Measurements from ENCODE around the gene TEAD1.
"Not testable (repeated sequence)": the region's sequence is repeated elsewhere in the genome, so short reads cannot be mapped to it uniquely, and the experiment has no call there.

Gene TEAD1

DNA sequence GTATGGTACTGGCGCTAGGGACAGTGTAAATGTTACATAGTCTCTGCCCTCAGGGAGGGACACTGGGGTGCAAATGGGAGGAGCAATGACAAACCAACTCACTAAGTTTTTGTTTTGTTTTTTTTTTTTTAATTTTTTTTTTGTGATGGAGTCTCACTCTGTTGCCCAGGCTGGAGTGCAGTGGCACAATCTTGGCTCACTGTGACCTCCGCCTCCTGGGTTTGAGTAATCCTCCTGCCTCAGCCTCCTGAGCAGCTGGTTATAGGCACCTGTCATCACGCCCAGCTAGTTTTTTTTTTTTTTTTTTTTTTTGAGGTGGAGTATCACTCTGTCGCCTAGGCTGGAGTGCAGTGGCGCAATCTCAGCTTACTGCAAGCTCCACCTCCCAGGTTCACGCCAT is 83.9 kb downstream of the TEAD1 start:
- in situ Hi-C loops (cut with MboI; ENCODE audit: low sequenced_read_pairs), result not testable (repeated sequence)

DNA sequence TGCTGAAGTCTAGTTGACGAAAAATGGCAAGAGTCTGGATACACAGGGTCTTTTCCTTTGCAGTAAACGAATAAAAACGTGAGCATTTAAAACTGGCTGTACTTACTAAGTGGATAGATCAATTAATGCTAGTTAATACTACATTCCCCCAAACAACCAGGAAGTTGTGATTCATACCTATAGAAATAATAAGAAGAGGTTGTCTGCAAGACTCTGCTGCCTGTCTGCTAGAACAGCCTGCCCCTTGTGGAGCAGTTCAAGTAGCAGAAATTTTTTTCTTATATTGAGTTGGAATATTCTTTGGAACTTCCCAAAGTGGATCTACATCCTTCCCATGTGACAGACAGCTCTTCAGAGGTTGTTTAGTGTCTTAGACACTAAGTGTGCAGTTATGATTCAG is 86.8 kb downstream of the TEAD1 start:
- in situ Hi-C loops (cut with MboI; ENCODE audit: low sequenced_read_pairs), result no loop called here

DNA sequence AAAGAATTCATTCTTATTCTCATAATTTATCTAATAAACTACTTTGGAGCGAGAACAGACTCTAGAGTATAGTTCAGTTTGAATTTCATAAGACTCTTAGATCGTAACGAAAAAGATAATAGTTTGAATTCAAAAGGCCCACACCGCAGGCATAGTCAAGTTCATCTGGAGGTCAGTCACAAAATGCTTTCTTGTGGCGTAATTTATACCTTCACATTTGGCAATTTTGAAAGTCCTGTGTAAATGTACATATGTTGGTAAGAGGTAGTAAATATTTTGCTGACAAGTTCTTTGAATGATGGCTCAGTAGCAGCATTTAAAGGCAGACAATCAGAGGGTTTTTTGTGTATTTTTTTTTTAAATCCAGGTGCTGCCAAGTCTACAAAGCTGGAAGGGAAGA is 88.1 kb downstream of the TEAD1 start:
- in situ Hi-C loops (cut with MboI; ENCODE audit: low sequenced_read_pairs), result no loop called here

DNA sequence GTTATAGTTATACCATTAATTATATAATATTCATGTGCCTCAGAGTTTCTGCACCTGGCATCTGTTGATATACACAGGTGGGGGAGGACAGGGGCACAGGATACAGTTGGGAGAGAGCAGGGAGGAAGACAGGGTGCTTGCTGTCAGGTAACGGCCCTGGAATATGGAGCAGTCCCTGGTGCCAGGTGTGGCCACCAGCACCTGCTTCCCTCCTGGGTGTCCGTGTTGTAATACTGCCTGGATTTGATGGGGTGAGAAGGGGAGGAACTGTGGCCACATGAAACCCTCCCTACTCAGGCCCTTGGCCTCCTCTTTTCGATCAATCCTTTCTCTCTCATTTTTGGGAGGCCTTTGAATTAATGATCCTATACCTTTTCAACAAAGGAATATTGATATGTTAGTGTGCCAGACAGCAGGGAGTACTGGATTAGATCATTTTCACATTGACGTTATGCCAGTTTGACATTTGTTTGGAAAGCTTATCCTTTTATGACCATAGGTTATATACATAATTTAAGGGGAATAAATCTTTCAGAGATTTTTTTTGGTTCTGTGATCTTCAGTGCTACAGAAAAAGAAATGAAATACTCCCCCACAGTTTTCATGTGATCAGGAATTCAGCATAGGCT is 88.6 kb downstream of the TEAD1 start:
- in situ Hi-C loops (cut with MboI; ENCODE audit: low sequenced_read_pairs), result no loop called here

DNA sequence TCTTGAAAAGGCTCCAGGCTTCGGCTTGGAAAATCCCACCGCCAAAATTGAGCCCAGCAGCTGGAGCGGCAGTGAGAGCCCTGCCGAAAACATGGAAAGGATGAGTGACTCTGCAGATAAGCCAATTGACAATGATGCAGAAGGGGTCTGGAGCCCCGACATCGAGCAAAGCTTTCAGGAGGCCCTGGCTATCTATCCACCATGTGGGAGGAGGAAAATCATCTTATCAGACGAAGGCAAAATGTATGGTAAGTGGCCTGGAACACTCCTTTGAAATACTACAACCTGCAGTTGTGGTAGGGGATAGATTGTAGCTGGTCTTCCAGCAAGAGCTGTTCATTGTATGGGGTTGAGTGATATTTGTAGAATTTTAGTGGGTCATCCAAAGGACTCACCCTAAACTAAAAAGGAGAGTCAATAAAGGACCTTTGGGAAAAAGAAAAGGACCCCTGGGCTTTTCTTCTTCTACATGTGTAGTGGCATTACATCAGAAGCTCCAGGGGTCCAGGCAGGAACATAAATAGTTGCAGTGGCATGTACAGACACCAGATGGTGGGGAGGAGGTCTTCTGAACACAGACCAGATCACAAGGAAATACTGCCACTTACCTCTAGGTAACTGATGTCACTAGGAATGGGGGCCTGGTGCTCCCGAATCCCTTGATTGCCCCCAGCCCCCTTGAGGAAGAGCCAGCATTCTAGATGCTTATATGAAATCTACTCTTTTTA is 90.1 kb downstream of the TEAD1 start:
- in situ Hi-C loops (cut with MboI; ENCODE audit: low sequenced_read_pairs), result no loop called here

DNA sequence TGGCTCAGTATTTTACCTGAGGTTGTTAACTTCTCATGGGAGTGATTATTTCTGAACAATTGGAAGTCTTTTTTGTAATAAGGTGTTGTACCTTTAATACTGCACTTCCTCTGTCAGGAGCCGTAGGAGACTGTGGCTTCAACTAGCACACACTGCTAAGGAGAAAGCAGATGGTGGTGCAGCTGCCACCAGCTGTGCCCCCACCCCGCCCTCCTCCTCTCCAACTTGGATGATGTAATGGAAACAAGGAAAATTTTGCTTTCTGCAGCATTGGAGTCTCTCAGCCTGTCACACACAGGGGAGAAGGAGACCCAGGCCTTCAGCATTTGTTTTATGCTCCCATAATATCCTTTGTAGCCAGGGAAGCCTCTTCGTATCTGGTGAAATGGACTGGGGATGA is 91.2 kb downstream of the TEAD1 start:
- in situ Hi-C loops (cut with MboI; ENCODE audit: low sequenced_read_pairs), result no loop called here

DNA sequence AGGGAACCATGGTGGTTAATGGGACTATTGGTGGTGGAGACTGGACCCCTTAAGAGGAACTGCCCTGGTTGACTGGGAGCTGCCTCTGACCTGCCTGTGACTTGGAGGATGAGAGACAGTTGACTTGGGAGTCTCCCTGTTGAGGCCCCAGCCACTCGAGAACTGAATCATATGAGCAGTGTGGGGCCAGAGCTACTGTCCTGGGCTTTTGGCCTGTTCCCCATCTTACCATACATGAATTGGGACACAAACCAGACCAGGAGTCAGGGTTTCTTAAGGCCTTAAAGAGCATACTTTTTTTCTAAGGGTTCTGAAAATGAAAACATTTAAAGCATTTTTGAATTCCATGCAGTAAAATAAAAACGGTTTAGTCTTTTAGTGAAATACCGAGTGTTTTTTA is 92.8 kb downstream of the TEAD1 start:
- in situ Hi-C loops (cut with MboI; ENCODE audit: low sequenced_read_pairs), result no loop called here

DNA sequence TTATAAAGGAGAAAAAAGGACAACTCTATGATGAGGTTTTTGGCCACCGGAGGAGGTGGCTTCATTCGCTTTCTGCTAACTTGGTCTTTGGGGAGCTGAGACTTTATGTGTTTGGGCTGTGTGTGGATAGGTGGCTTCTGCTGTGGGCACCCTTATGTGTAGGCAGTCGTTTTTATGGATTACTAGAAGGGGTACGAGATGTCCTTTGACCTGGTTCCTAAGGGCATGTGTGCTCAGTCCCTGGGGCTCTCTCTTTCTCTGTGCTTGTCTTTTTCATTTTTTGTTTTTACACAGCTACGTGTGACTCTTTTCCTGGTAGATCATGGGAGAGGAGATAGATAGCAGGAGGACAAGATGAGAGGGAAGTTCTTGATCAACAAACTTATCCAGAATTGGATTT is 93.4 kb downstream of the TEAD1 start:
- in situ Hi-C loops (cut with MboI; ENCODE audit: low sequenced_read_pairs), result no loop called here

DNA sequence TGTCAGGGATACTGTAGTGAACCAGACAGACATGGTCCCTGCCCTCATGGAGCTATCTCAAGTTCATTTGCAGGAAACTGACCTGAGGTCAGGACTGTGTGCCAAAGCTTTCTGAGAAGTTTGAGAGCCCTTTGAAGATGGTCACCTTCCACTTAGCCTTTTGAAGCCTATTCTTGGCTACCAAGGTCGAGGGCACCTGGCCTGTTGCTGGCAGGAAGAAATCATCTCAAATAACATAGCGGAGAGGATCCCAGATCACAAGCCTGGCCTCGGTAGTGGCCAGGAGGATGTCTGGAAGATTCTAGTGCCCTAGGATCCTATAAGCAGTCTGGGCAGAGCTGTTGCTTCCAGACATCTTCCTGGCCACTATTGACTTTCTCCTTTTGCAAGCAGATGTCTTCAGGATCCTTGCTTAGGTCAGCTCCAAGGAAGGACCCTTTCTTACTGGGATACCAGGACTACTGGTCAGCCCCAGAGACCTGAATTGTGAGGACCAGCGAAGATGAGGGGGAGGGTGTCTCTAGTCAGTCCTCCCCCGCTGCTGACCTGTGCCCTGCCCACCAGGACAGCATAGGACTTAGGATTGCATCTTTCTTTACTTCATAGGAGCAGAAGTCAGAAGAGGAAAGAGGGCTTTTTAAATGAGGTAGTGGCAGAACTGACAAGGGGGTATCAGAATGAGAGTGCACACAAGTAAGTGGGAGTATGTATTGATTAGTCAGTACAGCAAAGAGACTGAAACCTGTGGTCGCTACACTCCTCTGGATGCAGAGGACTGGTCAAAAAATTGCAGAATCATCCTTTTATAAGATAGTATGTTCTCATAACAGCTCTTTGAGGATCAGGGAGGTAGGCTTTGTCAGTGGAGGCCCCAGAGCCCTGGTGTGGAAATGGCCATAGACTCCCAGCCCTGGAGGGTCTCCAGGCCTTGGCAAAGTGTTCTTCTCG is 94.8 kb downstream of the TEAD1 start:
- in situ Hi-C loops (cut with MboI; ENCODE audit: low sequenced_read_pairs), result no loop called here

DNA sequence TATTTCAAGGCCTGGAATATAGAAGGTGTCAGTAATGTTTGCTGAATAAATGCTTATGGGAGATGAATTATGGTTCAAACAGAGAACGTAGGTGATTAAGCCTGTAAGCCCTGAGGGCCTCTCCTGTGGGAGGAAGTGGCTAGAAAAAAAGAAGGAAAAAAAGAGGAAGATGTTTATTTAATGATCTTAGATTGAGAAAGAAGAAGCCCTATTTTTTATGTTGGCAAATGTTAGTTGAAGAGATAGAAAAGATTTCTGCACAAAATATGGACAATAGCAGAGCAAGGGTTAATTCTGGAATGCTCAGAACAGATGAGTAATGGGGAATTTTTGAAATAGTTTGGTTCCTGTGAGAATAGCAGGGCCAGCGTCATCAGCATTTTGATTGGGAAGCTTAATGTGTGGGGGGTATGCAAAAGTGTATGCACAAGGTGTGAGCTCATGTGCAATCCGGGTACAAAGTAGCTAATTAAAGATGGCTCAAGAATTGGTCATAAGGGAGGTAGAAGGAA is 95.7 kb downstream of the TEAD1 start:
- in situ Hi-C loops (cut with MboI; ENCODE audit: low sequenced_read_pairs), result no loop called here

DNA sequence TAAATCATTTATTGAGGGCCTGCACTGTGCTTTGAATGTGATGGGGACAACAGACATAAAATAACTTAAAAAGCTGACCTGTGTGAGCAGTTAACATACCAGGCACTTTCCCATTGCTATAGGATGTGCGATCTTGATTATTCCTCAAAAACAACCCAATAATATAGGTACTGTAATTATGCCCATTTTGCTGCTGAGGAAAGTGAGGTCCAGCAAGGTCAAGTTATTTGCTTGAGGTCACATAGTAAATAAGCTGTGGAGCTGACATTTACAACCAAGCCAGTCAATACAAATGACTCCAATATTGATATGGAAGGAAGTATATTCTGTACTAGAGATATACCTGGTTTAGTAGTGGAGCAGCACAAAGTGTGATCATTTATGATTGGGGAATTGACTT is 96.2 kb downstream of the TEAD1 start:
- in situ Hi-C loops (cut with MboI; ENCODE audit: low sequenced_read_pairs), result no loop called here

DNA sequence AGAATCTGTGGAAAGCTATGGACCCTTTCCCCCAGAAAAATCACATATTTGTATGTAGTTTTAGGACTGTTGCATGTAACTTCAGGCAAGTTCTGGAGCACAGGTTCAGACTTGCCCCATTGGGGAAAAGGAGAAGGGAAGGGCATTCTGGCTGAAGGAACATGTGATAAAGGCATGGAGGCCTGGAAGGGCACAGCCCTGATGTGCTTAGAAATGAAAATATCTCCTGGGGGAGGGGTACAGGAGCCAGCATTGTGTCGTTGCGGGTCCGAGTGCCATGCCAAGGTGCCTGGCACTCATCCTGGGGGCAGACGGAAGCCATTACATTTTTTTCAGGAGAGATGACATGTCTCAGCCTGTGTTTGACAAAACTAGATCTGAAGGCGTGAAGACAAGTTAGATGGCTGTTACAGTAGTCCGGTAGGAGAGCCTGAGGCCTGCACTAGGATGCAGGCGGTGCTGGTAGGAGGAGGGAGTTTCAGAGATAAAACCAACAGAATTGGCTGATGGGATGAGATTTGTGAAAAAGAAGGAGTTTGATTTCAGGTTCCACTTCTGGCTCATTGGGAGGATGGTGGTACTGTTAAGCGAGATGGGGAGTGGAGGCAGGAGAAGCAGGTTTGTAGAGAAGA is 96.9 kb downstream of the TEAD1 start:
- in situ Hi-C loops (cut with MboI; ENCODE audit: low sequenced_read_pairs), result no loop called here

DNA sequence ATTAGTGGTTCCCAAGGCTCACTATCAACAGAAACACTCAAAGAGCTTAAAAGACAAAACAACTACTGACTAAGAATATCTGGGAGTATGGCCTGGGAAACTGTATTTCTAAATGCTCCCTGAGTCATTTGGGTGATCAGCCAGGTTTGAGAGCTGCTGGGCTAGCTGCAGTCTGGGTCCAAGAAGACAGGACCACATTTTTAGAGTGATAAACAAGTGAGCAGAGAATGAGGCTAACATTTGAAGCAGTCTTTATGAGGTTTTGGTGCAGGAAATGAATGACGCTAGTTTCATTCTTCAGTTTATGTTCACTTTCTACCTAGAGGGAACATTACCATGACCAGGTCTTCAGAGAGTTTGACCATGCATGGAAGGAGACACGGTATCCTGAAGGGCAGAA is 97.7 kb downstream of the TEAD1 start:
- in situ Hi-C loops (cut with MboI; ENCODE audit: low sequenced_read_pairs), result no loop called here

DNA sequence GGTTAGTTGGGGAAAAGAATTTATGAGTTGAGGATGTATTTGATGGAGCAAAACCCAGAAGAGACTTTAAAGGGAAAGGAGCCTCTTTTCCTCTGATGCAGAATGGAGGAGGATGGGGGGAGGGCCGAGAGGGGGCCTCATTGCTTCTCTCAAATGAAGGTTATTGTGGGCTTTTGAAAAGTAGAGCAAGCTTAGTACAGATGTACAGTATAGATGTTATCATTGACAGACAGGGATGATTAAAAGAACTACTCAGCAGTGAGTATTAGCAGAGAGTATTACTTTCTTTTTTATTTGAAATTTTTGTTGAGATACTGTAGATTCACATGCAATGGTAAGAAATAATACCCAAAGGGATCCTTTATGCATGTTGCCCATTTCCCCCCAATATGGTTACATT is 98.1 kb downstream of the TEAD1 start:
- in situ Hi-C loops (cut with MboI; ENCODE audit: low sequenced_read_pairs), result no loop called here

DNA sequence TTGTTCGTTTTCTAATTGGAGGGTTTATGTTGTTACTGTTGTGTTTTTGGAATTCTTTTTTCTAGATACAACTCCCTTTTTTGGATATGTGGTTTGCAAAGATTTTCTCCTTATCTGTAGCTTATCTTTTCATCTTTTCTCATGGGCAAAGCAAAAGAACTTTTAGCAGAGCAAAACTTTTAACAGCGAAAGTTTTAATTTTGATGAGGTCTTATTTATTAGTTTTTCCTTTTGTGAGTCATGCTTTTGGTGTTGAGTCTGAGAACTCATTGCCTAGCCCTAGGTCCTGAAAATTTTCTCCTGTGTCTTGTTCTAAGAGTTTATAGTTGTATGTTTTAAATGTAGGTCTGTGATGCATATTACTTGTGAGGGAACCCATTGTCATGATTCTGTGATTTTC is 99.4 kb downstream of the TEAD1 start:
- in situ Hi-C loops (cut with MboI; ENCODE audit: low sequenced_read_pairs), result no loop called here

DNA sequence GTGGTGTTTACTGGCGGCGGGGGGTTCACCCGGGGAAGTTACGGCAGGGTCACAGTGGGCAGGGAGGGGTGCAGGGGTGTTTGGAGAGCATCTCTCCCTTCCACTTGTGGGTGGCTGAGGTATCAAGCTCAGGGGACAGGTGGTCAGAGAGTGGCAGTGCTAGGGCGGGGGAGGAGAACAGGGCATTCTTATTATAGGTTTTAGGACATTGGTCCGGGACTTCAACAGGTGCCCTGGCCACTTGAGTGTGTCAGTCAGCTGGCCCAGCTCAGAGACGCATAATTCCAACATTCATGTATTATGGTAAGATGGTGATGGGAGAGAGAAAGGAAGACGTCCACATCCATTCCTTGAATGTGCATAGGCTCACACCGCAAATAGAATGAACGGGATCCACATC is 101.7 kb downstream of the TEAD1 start:
- in situ Hi-C loops (cut with MboI; ENCODE audit: low sequenced_read_pairs), result no loop called here

DNA sequence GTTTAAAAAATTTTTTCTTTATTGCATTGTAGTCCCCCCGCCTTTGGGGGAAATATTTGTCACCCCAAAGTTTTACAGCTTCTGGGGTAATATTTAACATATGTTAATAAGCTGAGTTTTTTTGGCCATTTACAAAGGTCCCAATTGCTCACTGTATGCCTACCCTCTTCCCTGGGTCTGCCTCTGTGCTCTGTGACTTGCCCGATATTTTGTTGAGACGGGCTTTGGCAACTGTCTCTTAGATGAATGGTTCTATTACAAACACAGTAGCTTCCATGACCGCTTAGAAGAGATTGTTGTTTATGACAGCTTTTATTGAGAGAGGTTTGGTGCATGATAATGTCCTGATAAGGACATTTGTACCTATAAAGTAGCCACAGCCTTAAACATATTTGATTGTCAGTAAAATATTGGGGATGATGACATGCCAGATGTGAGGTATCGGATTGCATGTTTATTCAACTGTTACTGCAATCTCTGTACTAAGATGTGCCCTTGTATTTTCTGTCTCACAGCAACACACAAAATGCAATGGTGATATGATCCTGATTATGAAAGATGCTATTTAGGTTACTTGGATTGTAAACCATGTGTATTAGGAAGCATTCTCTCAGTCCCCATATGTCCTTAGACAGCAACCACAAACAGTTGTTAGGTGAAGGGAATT is 103.1 kb downstream of the TEAD1 start:
- in situ Hi-C loops (cut with MboI; ENCODE audit: low sequenced_read_pairs), result no loop called here

DNA sequence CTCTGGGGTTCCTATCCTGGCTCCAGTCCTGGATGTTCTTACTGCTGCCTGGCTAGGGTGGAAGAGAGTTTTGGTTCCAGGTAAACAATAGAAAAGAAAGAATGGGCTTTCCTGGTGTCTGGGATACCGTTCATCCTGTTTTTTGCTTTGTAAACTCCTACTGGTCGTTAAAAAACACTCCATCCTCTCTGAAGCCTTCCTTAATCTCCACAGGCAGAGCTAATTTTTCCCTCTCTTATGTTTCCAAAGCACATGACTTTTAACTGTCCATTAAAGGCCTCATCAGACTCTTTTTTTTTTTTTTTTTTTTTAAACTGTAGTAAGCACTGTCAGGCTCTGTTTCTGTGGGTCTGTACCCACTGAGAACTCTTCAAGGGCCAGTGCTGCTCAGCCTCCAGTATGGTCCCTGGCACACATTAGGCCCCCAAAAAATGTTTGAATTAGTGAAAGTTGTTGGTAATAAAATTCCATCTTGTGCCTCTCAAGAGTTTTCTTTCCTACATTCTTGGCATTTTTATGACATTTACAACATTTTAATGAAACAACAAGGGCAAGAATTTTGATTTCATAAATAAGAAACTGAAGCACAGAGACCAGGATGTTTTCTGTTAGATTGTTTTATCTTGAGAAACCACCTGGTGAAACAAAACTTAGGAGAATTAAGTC is 104.2 kb downstream of the TEAD1 start:
- in situ Hi-C loops (cut with MboI; ENCODE audit: low sequenced_read_pairs), result no loop called here

DNA sequence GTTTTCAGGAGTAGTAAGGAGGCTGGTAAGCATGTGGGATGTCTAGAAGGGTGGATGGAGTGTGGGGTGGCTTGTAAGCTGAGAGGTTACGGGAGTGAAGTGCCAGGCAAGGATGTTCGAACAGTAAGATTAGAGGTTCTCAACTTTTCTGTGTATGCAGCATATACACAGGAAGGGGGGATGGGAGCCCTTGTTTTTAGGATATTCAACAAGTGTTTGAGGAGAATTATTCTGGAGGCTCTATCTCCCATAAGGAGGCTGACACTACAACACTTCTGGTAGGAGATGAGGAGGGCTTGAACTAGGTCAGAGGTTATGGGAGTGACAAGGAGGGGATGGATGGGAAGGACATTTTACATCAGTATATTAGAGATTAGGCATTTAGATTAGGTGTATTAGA is 109.5 kb downstream of the TEAD1 start:
- in situ Hi-C loops (cut with MboI; ENCODE audit: low sequenced_read_pairs), result no loop called here

DNA sequence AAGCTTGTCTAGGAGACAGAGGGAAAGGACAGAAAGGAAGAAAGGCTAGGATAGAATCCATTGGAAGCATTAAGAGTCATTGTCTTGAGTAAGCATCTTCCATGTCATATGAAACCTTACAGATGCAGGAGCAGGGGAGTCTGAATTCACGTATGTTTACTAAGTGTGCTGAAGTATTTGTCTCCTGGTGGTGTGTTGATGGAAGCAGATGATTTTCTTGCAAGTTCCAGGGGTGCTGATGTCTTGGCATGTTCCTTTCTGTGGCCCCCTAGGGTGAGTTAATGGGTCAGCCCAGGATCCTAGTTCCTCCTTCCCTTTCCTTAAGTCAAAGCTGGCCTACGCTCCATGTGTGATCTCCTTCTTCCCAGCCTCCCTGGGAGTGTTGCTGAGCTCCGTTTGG is 110.2 kb downstream of the TEAD1 start:
- in situ Hi-C loops (cut with MboI; ENCODE audit: low sequenced_read_pairs), result no loop called here
